ENCODE data around the gene TMEM171. TPM values are rescaled to one million over a fixed set of nuclear protein-coding genes. Genes with fewer than 3 reads are reported as not detected.

The TMEM171 gene, protein sequence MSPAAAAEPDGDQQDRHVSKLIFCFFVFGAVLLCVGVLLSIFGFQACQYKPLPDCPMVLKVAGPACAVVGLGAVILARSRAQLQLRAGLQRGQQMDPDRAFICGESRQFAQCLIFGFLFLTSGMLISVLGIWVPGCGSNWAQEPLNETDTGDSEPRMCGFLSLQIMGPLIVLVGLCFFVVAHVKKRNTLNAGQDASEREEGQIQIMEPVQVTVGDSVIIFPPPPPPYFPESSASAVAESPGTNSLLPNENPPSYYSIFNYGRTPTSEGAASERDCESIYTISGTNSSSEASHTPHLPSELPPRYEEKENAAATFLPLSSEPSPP
- total RNA-seq = not detected

DNA sequence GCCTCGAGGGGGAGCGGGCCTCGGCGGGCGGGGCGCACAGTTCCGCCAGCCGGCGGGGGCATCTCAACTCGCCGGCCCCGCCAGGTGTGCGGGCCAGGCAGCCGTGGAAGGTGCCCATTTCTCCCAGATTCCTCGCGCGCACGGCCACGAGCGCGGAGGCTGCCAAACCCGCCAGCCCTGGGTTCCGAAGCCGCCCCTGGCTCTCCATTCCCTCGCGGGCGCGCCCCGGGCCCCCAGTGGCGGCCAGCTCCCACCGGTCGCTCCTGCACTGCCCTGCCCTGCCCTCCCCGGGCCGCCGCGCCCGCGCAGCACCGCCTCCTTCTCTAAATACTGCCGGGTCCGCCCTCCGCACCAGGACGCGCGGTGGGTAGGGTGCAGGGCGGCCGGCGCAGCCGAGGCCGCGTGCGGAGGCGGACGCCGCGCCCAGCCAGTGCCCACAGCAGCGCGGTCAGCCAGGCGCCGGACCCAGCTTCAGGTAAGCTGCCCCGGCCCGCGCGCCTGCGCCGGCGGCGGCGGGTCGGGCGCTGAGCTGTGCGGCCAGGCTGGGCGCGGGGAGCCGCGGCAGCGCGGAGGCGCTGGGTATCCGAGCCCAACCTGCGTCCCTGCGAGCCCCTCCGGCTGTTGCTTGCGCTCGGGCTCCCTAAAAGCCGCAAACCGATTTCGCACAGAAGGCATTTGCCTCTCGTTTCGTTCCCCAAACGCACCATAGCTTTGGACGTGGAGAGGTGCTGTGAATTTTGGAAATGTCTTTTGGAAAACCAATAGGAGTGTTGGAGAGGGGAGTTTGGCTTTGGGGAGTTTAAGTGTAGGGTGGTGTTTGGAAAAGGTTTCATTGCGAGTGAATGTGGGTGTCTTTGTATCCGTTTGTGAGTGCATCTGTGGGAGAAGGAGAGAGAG is at the start of gene TMEM171:
Gene TMEM171 (plus strand): TSS at position 354 of the 897 bp plus-strand sequence. CDS start 2,799 bp downstream, outside the sequence.
- Histone ChIP-seq H3K27ac (no peak within 1 kb of the TSS), H3K4me1 (ENCODE audit: control insufficient read depth in 1 of 2, low read depth in 2 of 2) (peaks cover 0 to 5% of the 10 kb centered on the region in 2 donors), H3K36me3 (no peaks in the 10 kb centered on the region), H3K4me3 (peak within 1 kb of the TSS; percentile 73), H3K27me3 (replicated peaks; ENCODE audit: insufficient read depth) (no peaks in the 10 kb centered on the region), H3K9me3 (no peaks in the 10 kb centered on the region)
- DNase-seq (ENCODE audit: low spot score) (no peak), ATAC-seq (ENCODE audit: insufficient number of reproducible peaks, low FRiP score, low read depth) (no peak)
- TF ChIP-seq, protein P1, sequence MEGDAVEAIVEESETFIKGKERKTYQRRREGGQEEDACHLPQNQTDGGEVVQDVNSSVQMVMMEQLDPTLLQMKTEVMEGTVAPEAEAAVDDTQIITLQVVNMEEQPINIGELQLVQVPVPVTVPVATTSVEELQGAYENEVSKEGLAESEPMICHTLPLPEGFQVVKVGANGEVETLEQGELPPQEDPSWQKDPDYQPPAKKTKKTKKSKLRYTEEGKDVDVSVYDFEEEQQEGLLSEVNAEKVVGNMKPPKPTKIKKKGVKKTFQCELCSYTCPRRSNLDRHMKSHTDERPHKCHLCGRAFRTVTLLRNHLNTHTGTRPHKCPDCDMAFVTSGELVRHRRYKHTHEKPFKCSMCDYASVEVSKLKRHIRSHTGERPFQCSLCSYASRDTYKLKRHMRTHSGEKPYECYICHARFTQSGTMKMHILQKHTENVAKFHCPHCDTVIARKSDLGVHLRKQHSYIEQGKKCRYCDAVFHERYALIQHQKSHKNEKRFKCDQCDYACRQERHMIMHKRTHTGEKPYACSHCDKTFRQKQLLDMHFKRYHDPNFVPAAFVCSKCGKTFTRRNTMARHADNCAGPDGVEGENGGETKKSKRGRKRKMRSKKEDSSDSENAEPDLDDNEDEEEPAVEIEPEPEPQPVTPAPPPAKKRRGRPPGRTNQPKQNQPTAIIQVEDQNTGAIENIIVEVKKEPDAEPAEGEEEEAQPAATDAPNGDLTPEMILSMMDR (IDR thresholded peaks at IDR 0.05) = no peak

DNA sequence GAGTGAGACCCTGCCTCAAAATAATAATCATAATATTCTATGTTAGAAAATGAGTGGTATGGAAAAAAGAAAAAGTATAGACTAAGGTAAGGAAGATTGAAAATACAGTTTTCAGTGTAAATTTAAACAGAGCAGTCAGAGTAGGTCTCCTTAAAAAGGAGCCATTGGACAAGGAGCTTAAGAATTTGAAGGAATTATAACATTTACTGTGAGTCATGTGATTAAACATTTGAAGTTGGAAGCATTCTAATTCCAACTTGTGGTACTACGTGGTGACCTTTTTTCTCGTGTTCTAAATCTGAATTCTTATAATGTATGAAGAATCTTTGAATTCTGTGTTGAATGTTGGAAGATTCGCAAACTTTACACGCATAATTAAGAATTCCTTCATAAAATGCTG is 39.3 kb upstream of the TMEM171 start:
- Histone ChIP-seq H3K36me3 (peaks cover 6% of the 10 kb centered on the region), H3K4me3 (no peak overlapping the region), H3K27ac (no peak overlapping the region), H3K4me1 (ENCODE audit: control insufficient read depth in 1 of 2, low read depth in 2 of 2) (no peaks in the 10 kb centered on the region), H3K27me3 (replicated peaks; ENCODE audit: insufficient read depth) (no peaks in the 10 kb centered on the region), H3K9me3 (no peaks in the 10 kb centered on the region)
- DNase-seq (ENCODE audit: low spot score) (no peak), ATAC-seq (ENCODE audit: insufficient number of reproducible peaks, low FRiP score, low read depth) (no peak)
- TF ChIP-seq, protein P1 (IDR thresholded peaks at IDR 0.05) = no peak

DNA sequence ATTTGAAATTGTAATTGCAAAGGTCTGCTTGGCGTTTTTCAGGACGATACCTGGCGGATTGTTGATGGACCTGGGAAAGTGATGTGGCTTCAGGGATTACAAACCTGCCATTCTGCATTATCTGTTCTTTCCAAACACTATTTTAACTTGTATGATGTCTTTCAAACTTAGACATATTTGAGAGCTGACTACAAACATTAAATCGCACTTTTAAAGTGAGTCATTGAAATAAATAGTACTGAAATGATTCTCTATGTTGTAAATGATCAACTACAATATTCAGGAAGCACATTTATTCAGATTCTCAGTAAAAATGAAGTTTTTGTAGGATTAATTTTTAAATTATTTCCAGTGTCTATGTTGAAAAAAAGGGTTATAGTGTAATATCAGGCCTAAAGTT is 32.3 kb upstream of the TMEM171 start:
- Histone ChIP-seq H3K36me3 (no peaks in the 10 kb centered on the region), H3K4me3 (no peak overlapping the region), H3K27ac (no peak overlapping the region), H3K27me3 (replicated peaks; ENCODE audit: insufficient read depth) (no peaks in the 10 kb centered on the region), H3K9me3 (no peaks in the 10 kb centered on the region), H3K4me1 (ENCODE audit: control insufficient read depth in 1 of 2, low read depth in 2 of 2) (no peaks in the 10 kb centered on the region)
- no peak for ATAC-seq (ENCODE audit: insufficient number of reproducible peaks, low FRiP score, low read depth)
- DNase-seq (ENCODE audit: low spot score) = no peak
- TF ChIP-seq, protein P1 (IDR thresholded peaks at IDR 0.05) = no peak

DNA sequence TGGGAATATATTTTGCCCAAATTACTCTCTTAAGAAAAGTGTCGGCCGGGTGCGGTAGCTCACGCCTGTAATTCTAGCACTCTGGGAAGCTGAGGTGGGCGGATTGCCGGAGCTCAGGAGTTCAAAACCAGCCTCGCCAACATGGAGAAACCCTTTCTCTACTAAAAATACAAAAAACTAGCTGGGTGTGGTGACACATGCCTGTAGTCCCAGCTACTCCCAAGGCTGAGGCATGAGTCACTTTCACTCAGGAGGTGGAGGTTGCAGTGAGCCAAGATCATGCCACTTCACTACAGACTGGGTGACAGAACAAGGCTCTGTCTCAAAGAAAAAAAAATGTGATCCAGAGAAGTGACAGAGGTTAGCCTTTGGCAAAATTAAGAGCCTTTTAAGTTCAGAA is 26.4 kb upstream of the TMEM171 start:
- H3K9me3 ChIP-seq = peaks cover 3% of the 10 kb centered on the region
- TF ChIP-seq, protein P1 (IDR thresholded peaks at IDR 0.05) = no peak
- no peak overlapping the region for H3K4me3 ChIP-seq
- no peaks in the 10 kb centered on the region for H3K4me1 ChIP-seq (ENCODE audit: control insufficient read depth in 1 of 2, low read depth in 2 of 2)
- no peaks in the 10 kb centered on the region for H3K27me3 ChIP-seq (replicated peaks; ENCODE audit: insufficient read depth)
- ATAC-seq (ENCODE audit: insufficient number of reproducible peaks, low FRiP score, low read depth) (no peak), DNase-seq (ENCODE audit: low spot score) (no peak)
- no peak overlapping the region for H3K27ac ChIP-seq
- H3K36me3 ChIP-seq = no peaks in the 10 kb centered on the region

DNA sequence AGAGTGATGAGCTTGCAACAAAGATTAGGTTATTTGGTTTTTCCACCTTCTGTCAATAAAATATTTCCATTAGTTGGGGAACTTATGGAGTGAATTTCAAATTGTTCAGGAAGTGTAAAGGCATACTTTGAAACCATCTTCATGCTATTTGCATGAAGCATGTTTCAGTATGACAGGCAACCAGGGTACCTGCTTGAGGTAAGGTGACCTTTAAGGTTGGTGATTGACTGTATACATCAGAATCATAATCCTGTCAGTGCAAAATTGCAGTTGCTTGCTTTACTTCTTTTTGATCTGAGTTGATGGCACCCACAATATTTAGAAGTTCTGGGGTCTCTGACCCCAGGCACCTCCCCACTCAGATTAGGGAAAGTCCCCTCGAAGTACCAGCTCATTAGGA is 26.0 kb upstream of the TMEM171 start:
- ATAC-seq (ENCODE audit: insufficient number of reproducible peaks, low FRiP score, low read depth) (no peak), DNase-seq (ENCODE audit: low spot score) (no peak)
- Histone ChIP-seq H3K27ac (no peak overlapping the region), H3K4me3 (no peak overlapping the region), H3K9me3 (peaks cover 3% of the 10 kb centered on the region), H3K36me3 (no peaks in the 10 kb centered on the region), H3K27me3 (replicated peaks; ENCODE audit: insufficient read depth) (no peaks in the 10 kb centered on the region), H3K4me1 (ENCODE audit: control insufficient read depth in 1 of 2, low read depth in 2 of 2) (no peaks in the 10 kb centered on the region)
- TF ChIP-seq, protein P1 (IDR thresholded peaks at IDR 0.05) = no peak
